Omental fat pad (tissue), 4 donors: ENCODE measurements around the gene TEX52. TPM values are rescaled to one million over a fixed set of nuclear protein-coding genes. Genes with fewer than 3 reads are reported as not detected.

Experiments used
- ATAC-seq: fragments of 150-250 bp; one replicate; pipeline ENCODE4 v1.9.1; 2016; ENCODE audit warnings: mild to moderate bottlenecking, moderate library complexity; ENCODE audit not compliant: low FRiP score
- DNase-seq: peaks from one replicate; pipeline ENCODE4 v3.0.0-alpha.2; 2019; ENCODE audit warnings: low spot score
- CTCF ChIP-seq, 3 donors: fragments of 450-650 bp; IDR thresholded peaks; one replicate each; pipeline ENCODE4 v1.5.1; 2016 to 2017; ENCODE audit warnings: antibody characterized with exemption in 3 of 3, mild to moderate bottlenecking in 3 of 3, moderate library complexity in 2 of 3
- total RNA-seq, 4 donors: library from RNA; depleted of rRNA; stranded (reverse); fragments of >200 nt; gene quantifications; one replicate each; pipeline ENCODE4 v1.1.0, GENCODE V29; 2016

TEX52 gene
- total RNA-seq, 4 donors from 2014 or later = not detected

GRCh38 chr12:2893007-2893406 lies 36.2 kb upstream of the TEX52 start:
- DNase-seq (no peak), ATAC-seq (no peak)
- TF ChIP-seq CTCF (IDR thresholded peaks at IDR 0.05) = no peak

- TF ChIP-seq CTCF (IDR thresholded peaks at IDR 0.05) = no peak
- ATAC-seq (no peak), DNase-seq (no peak)
Measured at GRCh38 chr12:2892246-2892645, 35.4 kb upstream of the TEX52 start.

- TF ChIP-seq CTCF (IDR thresholded peaks at IDR 0.05) = no peak
- DNase-seq (no peak), ATAC-seq (peak; percentile 44)
Measured at GRCh38 chr12:2891240-2892053, 34.6 kb upstream of the TEX52 start.

- DNase-seq (peak; percentile 97), ATAC-seq (peak; percentile 99)
- no peak for TF ChIP-seq CTCF (IDR thresholded peaks at IDR 0.05)
Measured at GRCh38 chr12:2890388-2891239, 33.8 kb upstream of the TEX52 start, which contains the start of gene TULP3. Gene TULP3 (plus strand): TSS chr12:2890891. CDS start chr12:2890948, 57 bp downstream.

- ATAC-seq (no peak), DNase-seq (no peak)
- TF ChIP-seq CTCF (IDR thresholded peaks at IDR 0.05) = no peak
Measured at GRCh38 chr12:2890001-2890387, 33.2 kb upstream of the TEX52 start.

GRCh38 chr12:2886768-2887450 lies 30.1 kb upstream of the TEX52 start:
- ATAC-seq = no peak
- no peak for TF ChIP-seq CTCF (IDR thresholded peaks at IDR 0.05)
- DNase-seq = no peak
